ENCODE results near the gene SPATA6L. TPM values are rescaled to one million over a fixed set of nuclear protein-coding genes. Genes with fewer than 3 reads are reported as not detected.

Gene SPATA6L
- total RNA-seq, 2 donors from 2014 or later = 3.6 to 10.9 TPM

DNA sequence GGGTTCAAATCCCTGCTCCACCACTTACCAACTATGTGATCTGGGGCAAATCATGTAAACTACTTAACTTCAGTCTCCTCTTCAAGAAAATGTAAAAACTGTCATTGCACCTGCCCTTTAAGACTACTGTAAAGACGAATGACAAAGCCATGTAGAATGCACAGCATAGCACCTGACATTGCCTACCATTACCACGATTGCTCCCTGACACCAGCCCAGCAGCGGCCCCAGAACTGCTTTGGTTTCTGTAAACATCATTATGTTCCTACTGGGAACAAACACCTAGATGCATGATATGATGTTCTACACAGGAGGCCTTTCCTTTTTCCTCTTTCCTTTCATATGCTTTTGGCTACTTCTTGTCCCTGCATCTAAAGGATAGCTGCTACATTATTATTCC lies 27.3 kb downstream of the SPATA6L start:
- no peaks in the 10 kb centered on the region for H3K4me1 ChIP-seq

GRCh38 chr9:4630836-4631235 lies 35.4 kb downstream of the SPATA6L start:
- no peak for ATAC-seq
- intact Hi-C loops (cut with DNase I) = no loop called here
- WGBS, 2 donors = 50 to 64% methylated on average over 2 of the region's 2 CpGs

More for the DNA sequence above, 27.3 kb downstream of the SPATA6L start:
- Histone ChIP-seq H3K4me3 (no peak overlapping the region), H3K36me3 (replicated peaks in 1 of 2; ENCODE audit: insufficient read depth in 1 of 2, low read depth in 2 of 2) (peaks cover 0 to 3% of the 10 kb centered on the region in 2 donors), H3K27ac (no peak overlapping the region), H3K27me3 (no peaks in the 10 kb centered on the region), H3K9me3 (no peaks in the 10 kb centered on the region)
- no peak for TF ChIP-seq POLR2A (IDR thresholded peaks at IDR 0.05)
- no peak for TF ChIP-seq CTCF (IDR thresholded peaks at IDR 0.05)
- no peak for ATAC-seq
- 80 to 83% methylated on average over 3 of the region's 3 CpGs for WGBS, 2 donors
- DNase-seq = no peak
- intact Hi-C loops (cut with DNase I) = no loop called here

DNA sequence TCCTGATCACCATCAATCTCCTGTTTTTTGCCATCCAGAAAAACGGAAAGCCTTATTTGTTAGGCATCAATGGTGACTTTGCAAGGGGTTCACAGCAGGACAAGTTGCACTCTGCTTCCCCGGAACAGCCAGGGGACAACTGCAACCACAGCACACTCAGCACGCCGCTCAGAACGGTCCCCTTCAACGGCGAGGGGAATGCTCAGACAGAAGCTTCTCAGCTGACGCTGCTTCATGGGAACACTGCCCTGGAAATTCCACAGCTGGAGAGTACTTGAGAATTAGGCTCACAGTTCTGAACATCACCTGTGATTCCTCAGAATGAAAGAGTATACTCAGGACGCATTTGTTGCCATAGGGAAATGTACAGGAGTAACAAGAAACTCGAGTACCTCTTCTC lies 44.3 kb downstream of the SPATA6L start:
- WGBS, 2 donors = 81% methylated on average over 8 to 10 of the region's 10 CpGs
- H3K4me3 ChIP-seq = no peak overlapping the region
- no peaks in the 10 kb centered on the region for H3K9me3 ChIP-seq
- TF ChIP-seq POLR2A (IDR thresholded peaks at IDR 0.05) (no peak), CTCF (IDR thresholded peaks at IDR 0.05) (no peak)
- intact Hi-C loops (cut with DNase I) = no loop called here
- no peaks in the 10 kb centered on the region for H3K4me1 ChIP-seq
- H3K36me3 ChIP-seq (replicated peaks in 1 of 2; ENCODE audit: insufficient read depth in 1 of 2, low read depth in 2 of 2) = peaks cover 0 to 13% of the 10 kb centered on the region in 2 donors
- no peak overlapping the region for H3K27ac ChIP-seq
- DNase-seq (no peak), ATAC-seq (no peak)
- no peaks in the 10 kb centered on the region for H3K27me3 ChIP-seq

More at GRCh38 chr9:4630836-4631235, 35.4 kb downstream of the SPATA6L start:
- no peaks in the 10 kb centered on the region for H3K27me3 ChIP-seq
- no peak for DNase-seq
- peaks cover 0 to 1% of the 10 kb centered on the region in 2 donors for H3K36me3 ChIP-seq (replicated peaks in 1 of 2; ENCODE audit: insufficient read depth in 1 of 2, low read depth in 2 of 2)
- H3K4me1 ChIP-seq = no peaks in the 10 kb centered on the region
- H3K9me3 ChIP-seq = no peaks in the 10 kb centered on the region
- H3K27ac ChIP-seq = no peak overlapping the region
- H3K4me3 ChIP-seq = no peak overlapping the region
- TF ChIP-seq CTCF (IDR thresholded peaks at IDR 0.05) (no peak), POLR2A (IDR thresholded peaks at IDR 0.05) (no peak)

- no peak for ATAC-seq
- no peak overlapping the region for H3K4me3 ChIP-seq
- TF ChIP-seq CTCF (IDR thresholded peaks at IDR 0.05) = no peak
- intact Hi-C loops (cut with DNase I) = no loop called here
- H3K9me3 ChIP-seq = no peaks in the 10 kb centered on the region
- no peak overlapping the region for H3K27ac ChIP-seq
- DNase-seq = no peak
- H3K4me1 ChIP-seq = no peaks in the 10 kb centered on the region
- 71 to 77% methylated on average over 2 of the region's 2 CpGs for WGBS, 2 donors
- no peaks in the 10 kb centered on the region for H3K27me3 ChIP-seq
- peaks cover 0 to 11% of the 10 kb centered on the region in 2 donors for H3K36me3 ChIP-seq (replicated peaks in 1 of 2; ENCODE audit: insufficient read depth in 1 of 2, low read depth in 2 of 2)
Observed at GRCh38 chr9:4620881-4621555, 45.3 kb downstream of the SPATA6L start.

Data from body of pancreas (tissue), 4 donors.